Measurements from ENCODE around the gene XYLT2. TPM values are rescaled to one million over a fixed set of nuclear protein-coding genes. Genes with fewer than 3 reads are reported as not detected.
A peak's percentile ranks its signal among the peaks of the same experiment; 100 is the strongest.

Gene XYLT2
- total and polyA plus RNA-seq, 9 of the 15 experiments (the other 6 are each of a cell fraction or from before 2014, with no cell fraction given) = 0.63 to 9.1 (median 4.3) TPM

GRCh38 chr17:50372758-50373556 is 27.0 kb downstream of the XYLT2 start, which contains the start of the genes EME1 and MRPL27 (continued):
- peak; percentile 96 for TF ChIP-seq MAX (CRISPR knock-in tag; IDR thresholded peaks at IDR 0.05)
- no peak for TF ChIP-seq MCM3 (IDR thresholded peaks at IDR 0.05)
- TF ChIP-seq ETV1 (tag; conservative IDR thresholded peaks at IDR 0.05; ENCODE audit: low read depth) = peak; percentile 98
- TF ChIP-seq FIP1L1 (IDR thresholded peaks at IDR 0.05; ENCODE audit: low read depth, low read length, poor library complexity, severe bottlenecking) = no peak
- TF ChIP-seq CBFA2T3 (IDR thresholded peaks at IDR 0.05) = no peak
- 0 out of 2 replicates have a peak, but pooled peaks have one; percentile 13 for TF ChIP-seq ZNF134 (CRISPR knock-in tag; conservative IDR thresholded peaks at IDR 0.05)
- peak; percentile 88 for TF ChIP-seq CTBP1 (IDR thresholded peaks at IDR 0.05; ENCODE audit: borderline replicate concordance)
- peak; percentile 67 for TF ChIP-seq MTA2 (IDR thresholded peaks at IDR 0.05; ENCODE audit: low read depth)
- TF ChIP-seq SIN3B (IDR thresholded peaks at IDR 0.05; ENCODE audit: low read depth) = peak; percentile 97
- peak; percentile 58; the same call in 1 of the 2 replicates for TF ChIP-seq CREB1 (IDR thresholded peaks at IDR 0.05)
- TF ChIP-seq CREB1 (CRISPR knock-in tag; IDR thresholded peaks at IDR 0.05) = peak; percentile 71
- TF ChIP-seq CSDE1 (IDR thresholded peaks at IDR 0.05) = no peak; a peak in 1 of 4 replicates
- TF ChIP-seq TOE1 (IDR thresholded peaks at IDR 0.05; ENCODE audit: borderline replicate concordance) = peak; percentile 100
- TF ChIP-seq TOE1 (CRISPR knock-in tag; IDR thresholded peaks at IDR 0.05; ENCODE audit: borderline replicate concordance, low read depth) = no peak
- TF ChIP-seq PHTF2 (CRISPR knock-in tag; IDR thresholded peaks at IDR 0.05) = no peak
- peak; percentile 100 for TF ChIP-seq EP400 (IDR thresholded peaks at IDR 0.05)
- TF ChIP-seq E2F3 (CRISPR knock-in tag; IDR thresholded peaks at IDR 0.05) = peak; percentile 90
- 0 out of 2 replicates have a peak, but pooled peaks have one; percentile 48 for TF ChIP-seq FOSL1 (tag; conservative IDR thresholded peaks at IDR 0.05)

Data from K562 (cell line).